HG03571 (cell line): ENCODE results near the gene PTPRN2.
"Not testable (repeated sequence)": the region's sequence is repeated elsewhere in the genome, so short reads cannot be mapped to it uniquely, and the experiment has no call there.

ENCODE experiments used
- ATAC-seq: cut with Tn5 transposase; IDR thresholded peaks from one replicate; pipeline ENCODE4 v1.9.1; 2021; ENCODE audit not compliant: unreplicated experiment

PTPRN2 gene

DNA sequence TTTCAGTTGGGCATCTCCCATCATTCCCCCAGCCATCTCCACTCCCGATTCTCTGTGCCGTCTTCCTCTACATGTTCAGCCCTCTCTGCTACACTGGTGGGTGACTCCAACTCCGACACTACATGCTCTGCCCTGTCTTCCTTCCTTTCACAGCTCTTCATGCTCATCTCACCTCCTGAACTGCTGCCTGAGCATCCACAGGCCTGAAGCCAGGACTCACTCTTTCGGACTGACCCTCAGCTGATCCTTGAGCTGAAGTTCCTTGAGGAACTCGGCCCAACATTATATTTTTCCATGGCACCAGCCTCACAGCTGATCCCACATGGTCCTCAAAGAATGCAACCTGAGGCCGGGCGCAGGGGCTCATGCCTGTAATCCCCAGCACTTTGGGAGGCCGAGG lies 538.4 kb downstream of the PTPRN2 start:
- no peak for ATAC-seq

DNA sequence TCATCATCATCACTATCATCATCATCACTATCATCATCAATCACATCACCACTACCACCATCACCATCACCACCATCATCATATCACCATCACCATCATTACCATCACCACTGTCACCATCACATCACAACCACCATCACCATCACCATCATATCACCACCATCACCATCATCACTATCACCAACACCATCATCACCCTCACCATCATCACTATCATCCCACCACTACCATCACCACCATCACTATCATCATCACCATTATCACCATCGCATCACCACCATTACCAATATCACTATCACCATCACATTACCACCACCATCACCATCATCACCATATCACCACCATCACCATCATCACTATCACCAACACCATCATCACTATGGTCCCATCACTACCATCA lies 539.1 kb downstream of the PTPRN2 start:
- no peak for ATAC-seq

DNA sequence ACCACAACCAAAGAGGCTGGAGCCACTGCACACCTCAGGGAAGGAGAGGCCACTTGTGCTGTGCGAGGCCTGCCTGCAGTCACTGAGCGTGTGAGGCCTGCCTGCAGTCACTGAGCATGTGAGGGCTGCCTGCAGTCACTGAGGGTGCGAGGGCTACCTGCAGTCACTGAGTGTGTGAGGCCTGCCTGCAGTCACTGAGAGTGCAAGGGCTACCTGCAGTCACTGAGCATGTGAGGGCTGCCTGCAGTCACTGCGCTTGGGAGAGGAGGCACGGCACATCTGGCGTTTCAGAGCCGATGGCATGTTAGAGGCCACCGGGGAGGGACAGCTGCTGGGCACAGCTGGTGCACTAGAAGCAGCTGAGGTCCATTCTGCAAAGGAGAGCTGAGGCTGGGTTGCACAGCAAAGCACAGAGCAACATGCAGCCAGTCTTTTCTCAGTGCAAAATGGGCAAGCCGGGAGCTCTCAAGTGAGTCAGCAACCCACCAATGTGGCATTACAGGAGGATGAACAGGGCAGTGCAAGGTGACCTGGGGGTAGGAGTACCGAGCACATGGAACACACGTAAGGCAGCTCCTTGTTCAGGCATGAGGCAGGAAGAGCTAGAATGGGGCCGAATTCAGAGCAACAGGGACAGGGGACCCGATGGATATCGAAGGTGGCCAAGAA lies 540.1 kb downstream of the PTPRN2 start:
- ATAC-seq = no peak

DNA sequence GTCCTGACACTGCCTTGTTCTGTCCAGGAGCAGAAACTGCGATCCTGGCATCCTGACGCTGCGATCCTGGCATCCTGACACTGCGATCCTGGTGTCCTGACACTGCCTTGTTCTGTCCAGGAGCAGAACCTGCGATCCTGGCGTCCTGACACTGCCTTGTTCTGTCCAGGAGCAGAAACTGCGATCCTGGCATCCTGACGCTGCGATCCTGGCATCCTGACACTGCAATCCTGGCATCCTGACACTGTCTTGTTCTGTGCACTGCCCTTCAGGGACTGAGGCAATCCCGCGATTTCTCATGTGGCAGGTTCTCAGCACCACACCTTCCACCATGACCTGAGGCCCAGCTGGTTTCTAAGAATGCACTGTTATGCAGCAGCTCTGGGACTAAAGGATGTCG lies 541.4 kb downstream of the PTPRN2 start:
- not testable (repeated sequence) for ATAC-seq

DNA sequence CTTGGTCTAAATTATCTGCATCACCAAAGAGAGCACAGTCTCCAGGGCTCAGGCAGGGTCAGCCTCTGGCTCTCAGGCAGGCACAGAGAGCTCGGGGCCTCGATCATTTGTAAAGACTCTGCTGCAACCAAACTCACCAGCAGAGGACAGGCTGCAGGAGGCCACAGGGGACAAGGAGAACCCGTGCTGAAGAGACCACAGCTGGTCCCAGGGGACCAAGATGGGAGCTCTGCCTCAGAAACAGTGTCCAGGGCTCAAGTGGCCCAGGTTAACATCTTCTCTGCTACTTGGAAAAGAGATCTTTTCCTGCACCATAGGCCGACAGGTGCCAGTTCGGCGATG lies 543.2 kb downstream of the PTPRN2 start:
- no peak for ATAC-seq

DNA sequence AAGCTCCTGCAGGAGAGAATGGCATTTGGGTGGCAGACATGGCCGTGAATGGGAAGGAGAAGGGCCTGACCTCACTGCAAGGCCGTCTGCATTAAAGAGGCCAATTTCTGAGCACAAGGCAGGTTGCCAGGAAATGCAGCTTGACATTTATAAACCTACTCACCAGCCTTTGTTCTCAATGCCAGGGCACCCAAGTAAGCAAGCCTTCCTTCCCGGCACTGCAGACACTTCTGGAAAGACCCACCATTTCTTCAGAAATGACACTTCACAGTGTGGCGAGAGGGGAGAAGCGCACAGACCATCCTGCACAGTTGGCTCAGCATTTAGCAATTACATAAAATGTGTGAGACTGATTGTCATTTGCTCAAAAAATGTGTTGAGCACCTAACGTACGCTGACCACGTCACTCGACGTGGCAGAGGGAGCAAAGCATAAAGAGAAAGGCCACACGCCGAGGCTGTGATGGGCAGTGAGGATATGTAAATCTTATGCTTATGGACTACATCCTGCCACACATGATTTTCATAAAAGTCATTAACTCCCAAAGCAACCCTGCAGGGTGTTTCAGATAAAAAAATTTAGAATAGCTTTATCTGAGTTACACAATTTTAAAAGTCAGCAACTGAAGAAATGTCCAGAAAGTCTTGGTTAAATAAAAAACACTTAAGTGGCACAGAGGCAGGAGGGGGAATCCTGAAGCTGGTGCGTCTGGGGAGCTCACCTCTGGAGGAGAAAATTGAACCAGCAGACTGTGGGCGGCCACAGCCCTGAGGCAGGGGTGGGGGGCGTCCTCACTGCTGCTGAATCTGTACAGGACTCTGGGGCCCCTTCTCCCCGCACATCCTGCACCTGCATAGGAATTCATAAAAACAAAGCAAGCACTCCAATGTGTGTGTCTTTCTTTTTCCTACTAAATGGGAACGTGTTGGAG lies 543.8 kb downstream of the PTPRN2 start:
- ATAC-seq = no peak

DNA sequence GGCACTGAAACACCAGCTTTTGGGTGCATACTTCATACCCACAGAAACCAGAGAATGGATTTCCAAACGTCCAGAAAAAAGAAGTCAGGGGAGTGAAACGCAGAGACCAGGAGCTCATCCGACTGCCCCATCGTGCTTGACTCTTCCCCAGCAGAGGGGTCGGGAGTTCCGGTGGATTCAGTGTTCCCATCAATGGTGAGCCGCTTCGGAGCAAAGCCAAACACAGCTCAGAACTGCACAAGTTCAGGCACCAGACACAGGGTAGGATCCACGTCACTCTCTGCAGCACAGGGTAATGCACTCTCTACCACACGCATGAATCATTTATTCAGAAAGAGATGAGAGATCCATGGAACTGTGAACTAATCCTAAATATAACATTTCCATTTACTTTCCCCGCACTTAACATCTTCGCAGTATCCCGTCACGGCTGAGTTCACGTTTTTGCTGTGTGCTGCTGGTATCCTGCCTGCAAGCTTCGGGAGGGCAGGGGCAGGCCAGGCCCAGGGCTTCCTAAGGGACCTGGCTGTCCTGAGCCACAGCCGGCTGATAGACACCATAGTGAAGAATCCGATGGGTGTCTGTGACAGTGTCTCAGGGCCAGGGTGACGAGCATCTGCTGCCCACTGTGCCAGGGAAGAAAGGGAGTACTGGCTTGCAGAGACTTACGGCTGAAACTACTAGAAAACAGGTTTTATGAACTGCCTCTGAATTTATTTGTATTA lies 545.3 kb downstream of the PTPRN2 start:
- ATAC-seq = no peak

DNA sequence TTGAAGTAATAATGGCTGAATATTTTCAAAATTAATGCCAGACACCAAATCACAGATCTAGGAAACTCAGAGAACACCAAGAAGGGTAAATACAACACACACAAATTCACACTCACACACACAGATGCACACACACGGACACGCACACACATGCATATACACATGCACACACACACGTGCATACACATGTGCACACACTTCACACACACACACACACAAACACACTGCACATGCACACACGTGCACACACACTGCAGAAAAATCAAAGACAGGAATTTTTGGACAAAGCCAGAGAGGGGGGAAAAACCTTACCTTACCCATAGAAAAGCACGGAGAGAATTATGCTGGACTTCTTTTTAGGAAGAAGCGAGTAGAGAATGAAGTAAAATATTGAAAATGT lies 547.4 kb downstream of the PTPRN2 start:
- no peak for ATAC-seq

DNA sequence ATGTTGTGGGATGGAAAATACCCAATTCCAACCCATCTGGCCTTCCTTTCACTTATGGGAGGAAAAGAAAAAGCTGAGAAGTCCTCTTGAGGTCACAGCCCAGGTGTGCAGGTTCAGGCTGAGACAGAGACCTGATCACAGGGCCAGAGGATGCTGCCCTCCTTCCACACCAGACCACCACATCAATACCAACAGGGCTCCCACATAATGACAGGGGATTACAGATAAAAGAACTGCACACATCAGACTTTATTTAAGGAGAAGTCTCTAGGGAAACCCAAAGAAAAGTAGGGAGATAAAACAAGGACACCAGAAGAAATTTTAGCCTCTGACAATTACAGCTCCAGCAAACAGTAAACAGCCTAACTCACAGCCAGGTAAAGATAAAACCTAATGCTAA lies 548.4 kb downstream of the PTPRN2 start:
- ATAC-seq = no peak

DNA sequence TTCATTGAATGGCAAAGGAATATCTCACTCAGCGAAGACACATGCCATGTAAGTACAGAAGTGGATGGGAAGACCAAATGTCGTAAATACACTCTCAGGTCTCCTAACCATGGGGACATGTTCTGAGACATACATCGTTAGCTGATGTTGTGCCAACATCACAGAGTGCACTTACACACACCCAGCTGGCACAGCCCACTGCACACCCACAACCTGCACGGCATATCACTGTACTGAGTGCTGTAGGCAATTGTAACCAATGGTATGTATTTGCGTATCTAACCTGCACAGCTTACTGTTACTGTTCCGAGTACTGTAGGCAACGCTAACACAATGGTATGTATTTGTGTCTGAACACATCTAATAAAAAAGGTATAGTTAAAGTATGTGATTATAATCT lies 550.4 kb downstream of the PTPRN2 start:
- no peak for ATAC-seq

DNA sequence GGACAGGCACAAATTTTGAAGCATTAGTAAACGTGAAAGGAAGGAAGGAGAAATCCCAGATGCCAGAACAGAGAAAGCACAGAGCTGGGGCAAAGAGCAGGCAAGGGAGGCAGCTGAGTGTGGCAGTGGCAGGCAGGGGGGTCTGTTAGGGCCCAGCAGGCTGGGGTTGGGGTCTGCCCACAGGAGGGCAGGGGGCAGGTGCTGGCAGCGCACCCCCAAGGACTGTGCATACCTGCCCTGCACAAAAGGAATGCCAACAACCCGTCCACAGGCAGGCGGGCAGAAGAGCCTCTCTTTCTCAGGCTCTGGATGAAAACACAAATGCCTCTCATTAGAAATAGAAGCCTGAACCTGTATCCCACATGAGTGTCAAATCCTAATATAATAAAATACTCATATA lies 552.3 kb downstream of the PTPRN2 start:
- ATAC-seq = no peak

DNA sequence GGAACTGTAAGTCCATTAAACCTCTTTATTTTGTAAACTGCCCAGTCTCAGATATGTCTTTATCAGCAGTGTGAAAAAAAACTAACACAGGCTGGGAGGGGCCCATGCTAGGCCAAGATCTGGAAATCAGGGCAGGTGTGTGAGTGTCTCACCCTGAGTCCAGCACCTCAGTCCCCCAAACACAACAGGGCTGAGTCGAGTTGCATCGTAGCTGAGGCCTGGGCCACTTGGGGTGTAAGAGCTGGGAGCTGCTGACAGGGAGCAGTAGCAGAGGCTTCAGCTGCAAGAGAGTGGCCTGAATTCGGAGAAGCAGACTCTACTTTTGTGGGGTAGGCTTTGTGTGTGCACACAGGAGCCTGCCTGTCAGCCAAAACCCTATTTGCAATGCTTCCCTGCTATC lies 553.1 kb downstream of the PTPRN2 start:
- ATAC-seq = no peak

DNA sequence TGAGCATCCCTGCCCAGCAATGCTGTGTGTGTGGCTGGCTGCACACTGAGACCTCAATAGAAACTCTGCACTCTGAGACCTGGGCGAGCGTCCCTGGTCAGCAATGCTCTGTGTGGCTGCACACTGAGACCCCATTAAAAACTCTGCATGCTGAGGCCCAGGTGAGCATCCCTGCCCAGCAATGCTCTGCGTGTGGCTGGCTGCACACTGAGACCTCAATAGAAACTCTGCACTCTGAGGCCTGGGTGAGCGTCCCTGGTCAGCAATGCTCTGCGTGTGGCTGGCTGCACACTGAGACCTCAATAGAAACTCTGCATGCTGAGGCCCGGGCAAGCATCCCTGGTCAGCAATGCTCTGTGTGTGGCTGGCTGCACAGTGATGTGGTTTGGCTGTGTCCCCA lies 553.7 kb downstream of the PTPRN2 start:
- not testable (repeated sequence) for ATAC-seq

DNA sequence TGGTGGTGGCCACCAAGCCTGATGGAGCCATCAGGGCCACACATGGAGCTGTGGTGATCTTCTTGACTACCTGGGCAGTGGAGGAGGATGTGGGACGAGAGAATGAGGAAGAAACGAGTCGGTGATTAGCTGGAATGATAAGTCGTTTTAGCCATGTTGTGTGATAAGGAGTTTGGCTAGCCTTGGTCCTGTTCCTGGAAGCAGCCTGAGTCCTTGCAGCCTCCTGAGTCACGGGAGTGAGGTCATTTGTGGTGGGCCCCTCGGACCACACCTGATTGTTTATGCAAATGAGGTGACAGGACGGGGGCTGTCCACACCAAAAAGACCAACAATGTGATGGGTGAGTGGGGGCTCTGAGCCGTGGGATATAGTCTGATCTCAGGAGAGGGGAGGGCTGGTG lies 554.4 kb downstream of the PTPRN2 start:
- ATAC-seq = no peak

DNA sequence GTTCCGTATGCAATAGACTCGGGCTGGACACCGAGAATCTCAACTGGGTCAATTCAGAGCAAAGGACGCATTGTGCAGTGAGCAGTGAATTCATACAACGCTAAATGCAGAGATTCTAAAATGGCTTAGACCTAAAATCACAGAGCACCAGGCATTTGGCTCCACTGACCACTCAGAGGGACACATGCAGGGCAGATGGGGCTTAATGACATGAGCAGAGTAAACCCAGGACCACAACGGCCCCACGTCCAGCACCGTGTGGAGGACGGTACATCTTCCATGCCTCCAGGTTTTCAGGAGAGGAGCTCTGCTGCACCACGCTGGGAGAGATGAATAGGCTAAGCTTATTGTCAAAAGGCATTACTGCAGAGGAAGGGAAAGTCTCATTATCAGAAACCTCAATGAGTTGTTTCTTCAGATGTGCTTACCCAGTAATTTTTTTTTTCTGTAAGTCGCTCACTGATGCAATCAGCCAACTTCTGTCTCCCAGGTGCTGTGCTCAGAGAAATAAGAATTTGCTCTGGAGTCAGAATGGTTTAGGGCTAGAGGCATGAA lies 555.0 kb downstream of the PTPRN2 start:
- no peak for ATAC-seq

DNA sequence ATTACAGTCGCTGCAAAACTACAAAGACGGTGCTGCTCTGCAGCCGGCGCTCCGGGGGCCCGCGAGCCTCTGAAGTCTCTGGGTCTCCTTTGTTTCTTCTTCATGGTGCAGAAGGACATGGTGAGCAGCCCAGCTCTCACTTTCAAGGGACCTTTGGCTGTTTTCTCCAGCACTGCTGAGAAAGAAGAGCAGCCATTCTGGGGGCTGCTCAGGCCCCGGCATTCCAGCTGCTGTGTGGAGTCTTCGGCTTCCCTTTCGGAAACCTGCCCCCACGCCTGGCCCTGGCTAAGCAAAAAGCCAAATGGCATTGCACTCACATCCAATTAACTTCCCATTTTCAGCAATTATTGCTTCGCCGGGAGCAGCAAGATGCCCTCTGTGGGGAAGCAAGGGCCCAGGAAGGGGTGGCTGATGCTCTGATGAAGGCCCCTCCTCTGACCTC lies 555.7 kb downstream of the PTPRN2 start:
- ATAC-seq = no peak

DNA sequence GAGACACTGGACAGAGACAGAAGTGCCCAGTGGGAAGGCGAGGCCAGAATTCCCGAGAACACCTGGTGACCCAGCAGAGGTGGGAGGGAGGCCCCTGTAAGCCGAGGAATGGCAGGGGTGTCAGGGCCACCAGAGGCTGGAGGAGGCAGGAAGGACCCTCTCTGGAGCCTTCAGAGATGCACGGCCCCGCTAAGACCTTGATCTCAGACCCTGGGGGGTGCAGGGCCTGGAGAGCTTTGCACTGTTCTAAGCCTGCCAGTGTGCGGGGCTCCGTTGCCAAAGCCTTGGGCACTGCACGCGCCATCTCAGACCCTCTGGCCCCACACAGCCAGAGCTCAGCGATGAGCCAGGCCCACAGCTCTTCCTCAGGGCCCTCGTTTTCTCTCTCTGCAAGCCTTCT lies 557.1 kb downstream of the PTPRN2 start:
- no peak for ATAC-seq

DNA sequence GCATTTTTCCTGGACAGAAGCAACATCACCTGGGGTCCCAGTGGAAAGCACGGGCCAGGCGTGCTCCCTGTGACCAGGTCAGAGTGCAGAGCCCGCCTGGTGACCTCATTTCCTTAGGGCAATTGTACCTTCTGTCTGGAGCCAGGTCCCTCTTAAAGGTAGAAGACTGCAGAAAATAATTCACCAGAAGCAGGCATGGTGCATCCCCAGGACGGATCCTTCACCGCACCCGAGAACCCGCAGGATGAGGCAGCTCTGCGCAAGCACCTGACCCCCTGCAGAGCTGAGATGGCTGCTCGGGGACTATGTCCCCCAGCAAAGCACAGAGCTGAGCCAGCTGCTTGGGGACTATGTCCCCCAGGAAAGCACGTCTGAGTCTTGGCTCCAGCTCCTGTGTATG lies 557.6 kb downstream of the PTPRN2 start:
- ATAC-seq = no peak

DNA sequence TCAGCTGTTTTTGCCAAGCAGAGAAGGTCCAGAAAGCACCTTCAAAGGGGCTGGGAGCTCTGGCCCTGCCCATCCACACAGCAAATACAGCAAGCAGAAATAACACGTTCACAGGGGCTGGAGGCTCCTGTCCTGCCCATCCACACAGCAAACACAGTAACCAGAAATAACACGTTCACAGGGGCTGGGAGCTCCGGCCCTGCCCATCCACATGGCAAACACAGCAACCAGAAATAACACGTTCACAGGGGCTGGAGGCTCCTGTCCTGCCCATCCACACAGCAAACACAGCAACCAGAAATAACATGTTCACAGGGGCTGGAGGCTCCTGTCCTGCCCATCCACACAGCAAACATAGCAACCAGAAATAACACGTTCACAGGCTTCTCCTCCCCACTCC lies 558.1 kb downstream of the PTPRN2 start:
- ATAC-seq = no peak

DNA sequence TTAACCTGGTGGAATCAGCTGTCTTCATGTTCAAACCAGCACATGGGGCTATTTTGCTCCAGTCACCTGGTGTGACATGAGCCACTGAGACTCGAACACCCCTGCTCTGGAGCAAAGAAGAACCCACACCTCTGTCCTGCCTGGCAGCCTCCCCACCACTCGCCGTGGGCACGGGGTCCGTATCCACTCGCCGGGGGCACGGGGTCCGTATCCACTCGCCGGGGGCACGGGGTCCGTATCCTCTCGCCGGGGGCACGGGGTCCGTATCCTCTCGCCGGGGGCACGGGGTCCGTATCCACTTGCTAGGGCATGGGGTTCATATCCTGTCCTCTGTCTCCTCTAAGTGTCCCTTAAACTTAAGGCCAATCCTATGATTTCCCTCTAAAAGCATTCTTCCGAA lies 558.7 kb downstream of the PTPRN2 start:
- ATAC-seq = no peak

DNA sequence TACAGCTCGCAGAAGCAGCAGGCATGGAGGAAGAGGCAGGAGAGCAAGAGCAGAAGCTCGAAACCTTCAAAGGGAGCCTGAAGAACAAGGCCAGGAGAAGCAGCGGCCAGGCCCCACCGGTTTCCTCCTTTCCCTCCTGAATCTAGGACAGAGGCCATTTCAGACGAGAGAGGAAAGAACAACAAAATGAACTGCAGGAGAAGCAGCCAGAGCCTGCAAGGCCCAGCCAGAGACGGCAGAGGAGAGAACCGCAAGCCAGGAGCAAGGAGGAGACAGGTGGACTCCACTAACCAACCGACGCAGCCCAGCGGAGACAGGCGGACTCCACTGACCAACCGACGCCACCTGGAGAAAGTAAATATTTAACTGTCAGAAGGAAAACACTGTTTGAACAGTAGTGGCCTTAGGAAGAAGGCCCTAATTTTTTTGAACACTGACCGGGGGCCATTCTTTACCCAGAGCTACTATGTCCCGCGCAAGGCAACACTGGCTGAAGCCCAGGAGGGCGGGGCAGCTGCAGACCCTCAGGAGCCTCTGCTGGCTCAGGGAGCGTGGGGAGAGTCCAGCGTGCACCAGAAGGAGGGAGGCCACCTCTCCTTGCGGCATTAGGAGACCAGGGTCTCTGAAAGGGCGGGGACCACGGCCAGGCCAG lies 559.2 kb downstream of the PTPRN2 start:
- no peak for ATAC-seq
